GM12878 (cell line): ENCODE results near the gene M1AP. TPM values are rescaled to one million over a fixed set of nuclear protein-coding genes. Genes with fewer than 3 reads are reported as not detected.

Experiments
- GABPA ChIP-seq: IDR thresholded peaks from 2 replicates; pipeline ENCODE4 v1.6.1; 2014; ENCODE audit warnings: antibody characterized with exemption, low read depth, mild to moderate bottlenecking, inconsistent platforms
- GATAD2B ChIP-seq: fragments of 450-650 bp; conservative IDR thresholded peaks from 2 replicates; pipeline ENCODE4 v1.6.1; 2017; ENCODE audit warnings: low read depth, mild to moderate bottlenecking, moderate library complexity
- HDAC6 ChIP-seq: fragments of 200-600 bp; sonication (generic); IDR thresholded peaks from one replicate; pipeline ENCODE4 v1.8.0; 2017; ENCODE audit warnings: antibody characterized with exemption; ENCODE audit not compliant: unreplicated experiment
- HSF1 ChIP-seq: fragments of 150-350 bp; IDR thresholded peaks from 2 replicates; pipeline ENCODE4 v1.6.1; 2014; ENCODE audit warnings: mild to moderate bottlenecking, low read depth, low read length
- MEF2B ChIP-seq: fragments of 450-650 bp; IDR thresholded peaks from 2 replicates; pipeline ENCODE4 v1.6.1; 2018; ENCODE audit warnings: mild to moderate bottlenecking, moderate library complexity; ENCODE audit not compliant: partially characterized antibody, poor library complexity, severe bottlenecking
- MXI1 ChIP-seq: fragments of 150-350 bp; IDR thresholded peaks from 2 replicates; pipeline ENCODE4 v1.6.1; 2011; ENCODE audit warnings: low read depth, mild to moderate bottlenecking, inconsistent platforms, low read length, improper control_type of control experiment
- MYC ChIP-seq: IDR thresholded peaks from 2 replicates; pipeline ENCODE4 v1.6.1; 2011; ENCODE audit warnings: mild to moderate bottlenecking, low read length, moderate library complexity, inconsistent platforms; ENCODE audit not compliant: insufficient read depth, insufficient replicate concordance, insufficient read length, severe bottlenecking
- NFXL1 ChIP-seq: fragments of 450-650 bp; IDR thresholded peaks from 2 replicates; pipeline ENCODE4 v1.6.1; 2017; ENCODE audit warnings: antibody characterized with exemption, mild to moderate bottlenecking, borderline replicate concordance
- NR2F1 ChIP-seq: fragments of 450-650 bp; conservative IDR thresholded peaks from 2 replicates; pipeline ENCODE4 v1.6.1; 2017; ENCODE audit warnings: mild to moderate bottlenecking
- SMC3 ChIP-seq: IDR thresholded peaks from 2 replicates; pipeline ENCODE4 v1.6.1; 2011; ENCODE audit warnings: low read length, improper control_type of control experiment, borderline replicate concordance
- ZBED1 ChIP-seq: IDR thresholded peaks from 2 replicates; pipeline ENCODE4 v1.6.1; 2016; ENCODE audit warnings: borderline replicate concordance
- ZBTB33 ChIP-seq: fragments of 450-650 bp; IDR thresholded peaks from 2 replicates; pipeline ENCODE4 v1.6.1; 2017; ENCODE audit warnings: mild to moderate bottlenecking
- ZNF592 ChIP-seq: fragments of 450-650 bp; IDR thresholded peaks from 2 replicates; pipeline ENCODE4 v1.6.1; 2017; ENCODE audit warnings: mild to moderate bottlenecking, moderate library complexity
- ZSCAN29 ChIP-seq: fragments of 450-650 bp; IDR thresholded peaks from 2 replicates; pipeline ENCODE4 v1.6.1; 2017; ENCODE audit warnings: mild to moderate bottlenecking, moderate library complexity
- polyA plus RNA-seq, 11 experiments: library from polyadenylated mRNA; depleted of rRNA in 4 of 11; unstranded in 6 of 11; stranded (reverse) in 5 of 11; fragments of >200 nt; fragmentation: Nextera tagmentation in 4 of 11; fragmentation: Illumina TruSeq in 1 of 11; extraction: Ambion mirVana in 4 of 11; extraction: Trizol in 1 of 11; gene quantifications; 1 replicate in 1 of 11; 2 replicates in 10 of 11; pipeline versions ENCODE4 v1.2.1 to v1.2.3, GENCODE V29; 2011 to 2016; ENCODE audit warnings: inconsistent platforms in 2 of 11, missing spikeins in 2 of 11, low read depth in 1 of 11
- total RNA-seq, 4 experiments: library from RNA; depleted of rRNA in 3 of 4; stranded (reverse); fragments of >200 nt in 3 of 4; fragmentation: Illumina TruSeq in 1 of 4; extraction: Trizol in 1 of 4; gene quantifications; 2 replicates each; pipeline versions ENCODE4 v1.2.1 to v1.2.3, GENCODE V29; 2013 to 2021

M1AP gene
- total and polyA plus RNA-seq, 10 of the 15 experiments (the other 5 are each of a cell fraction or from before 2014, with no cell fraction given): 0.04 to 0.32 (median 0.16) TPM; not detected in 4

GRCh38 chr2:74548900-74549826 is 99.0 kb downstream of the M1AP start (continued):
- TF ChIP-seq ZNF592: 0 out of 2 replicates have a peak, but pooled peaks have one; percentile 18
- peak; percentile 57 for TF ChIP-seq MEF2B
- TF ChIP-seq NR2F1: peak; percentile 49; the same call in 1 of the 2 replicates
- no peak for TF ChIP-seq GABPA
- TF ChIP-seq MYC: peak; percentile 76
- TF ChIP-seq NFXL1: no peak
- TF ChIP-seq GATAD2B: peak; percentile 81; the same call in 1 of the 2 replicates
- 0 out of 2 replicates have a peak, but pooled peaks have one; percentile 51 for TF ChIP-seq ZSCAN29
- TF ChIP-seq ZBTB33: peak; percentile 78
- TF ChIP-seq ZBED1: peak; percentile 9; the same call in 1 of the 2 replicates
- TF ChIP-seq MXI1: peak; percentile 30; the same call in 1 of the 2 replicates
- no peak for TF ChIP-seq HSF1
- TF ChIP-seq HDAC6: no peak
- no peak for TF ChIP-seq SMC3
